Panc1 (cell line): Measurements from ENCODE around the gene PPIL1.

Experiments
- POLR2AphosphoS5 ChIP-seq: IDR thresholded peaks from 2 replicates; pipeline ENCODE4 v1.6.1; 2012; ENCODE audit warnings: mild to moderate bottlenecking, low read depth, low read length, moderate library complexity
- SIN3A ChIP-seq: IDR thresholded peaks from 2 replicates; pipeline ENCODE4 v1.6.1; 2012; ENCODE audit warnings: low read depth, mild to moderate bottlenecking, low read length, moderate library complexity, borderline replicate concordance; ENCODE audit not compliant: insufficient read depth
- TCF7L2 ChIP-seq: IDR thresholded peaks from 2 replicates; pipeline ENCODE4 v1.6.1; 2011; ENCODE audit warnings: mild to moderate bottlenecking, low read depth, low read length, inconsistent platforms
- TF ChIP-seq, protein P1 (sequence below): fragments of 450-650 bp; IDR thresholded peaks from 2 replicates; pipeline ENCODE4 v1.5.1; 2017; ENCODE audit warnings: mild to moderate bottlenecking
- TF ChIP-seq, protein P2 (sequence below), 2 experiments: IDR thresholded peaks; 2 replicates each; pipeline ENCODE4 v1.6.1; 2011 to 2012; ENCODE audit warnings: low read depth in 2 of 2, control low read depth in 1 of 2, low read length in 1 of 2, mild to moderate bottlenecking in 1 of 2, moderate library complexity in 1 of 2; ENCODE audit not compliant: insufficient read depth in 1 of 2

DNA sequence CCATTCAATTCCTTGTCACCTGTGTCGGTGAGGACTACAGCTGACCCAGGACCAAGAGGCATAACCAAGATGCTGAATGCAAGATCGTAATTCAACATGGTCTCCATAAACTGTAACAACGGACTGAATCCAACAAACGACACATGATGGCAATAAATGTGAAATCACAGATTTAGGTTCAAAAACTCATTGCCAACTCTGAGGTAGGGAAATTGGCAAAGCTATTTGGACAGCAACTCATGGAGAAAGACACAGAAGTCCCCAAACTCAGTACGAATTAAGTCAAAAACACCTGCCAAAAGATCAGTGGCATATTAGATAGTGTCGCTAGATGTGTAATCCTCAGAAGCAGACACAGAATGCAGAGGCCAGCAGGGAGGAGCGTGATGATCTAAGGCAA lies 60.4 kb downstream of the PPIL1 start:
- TF ChIP-seq, protein P1, sequence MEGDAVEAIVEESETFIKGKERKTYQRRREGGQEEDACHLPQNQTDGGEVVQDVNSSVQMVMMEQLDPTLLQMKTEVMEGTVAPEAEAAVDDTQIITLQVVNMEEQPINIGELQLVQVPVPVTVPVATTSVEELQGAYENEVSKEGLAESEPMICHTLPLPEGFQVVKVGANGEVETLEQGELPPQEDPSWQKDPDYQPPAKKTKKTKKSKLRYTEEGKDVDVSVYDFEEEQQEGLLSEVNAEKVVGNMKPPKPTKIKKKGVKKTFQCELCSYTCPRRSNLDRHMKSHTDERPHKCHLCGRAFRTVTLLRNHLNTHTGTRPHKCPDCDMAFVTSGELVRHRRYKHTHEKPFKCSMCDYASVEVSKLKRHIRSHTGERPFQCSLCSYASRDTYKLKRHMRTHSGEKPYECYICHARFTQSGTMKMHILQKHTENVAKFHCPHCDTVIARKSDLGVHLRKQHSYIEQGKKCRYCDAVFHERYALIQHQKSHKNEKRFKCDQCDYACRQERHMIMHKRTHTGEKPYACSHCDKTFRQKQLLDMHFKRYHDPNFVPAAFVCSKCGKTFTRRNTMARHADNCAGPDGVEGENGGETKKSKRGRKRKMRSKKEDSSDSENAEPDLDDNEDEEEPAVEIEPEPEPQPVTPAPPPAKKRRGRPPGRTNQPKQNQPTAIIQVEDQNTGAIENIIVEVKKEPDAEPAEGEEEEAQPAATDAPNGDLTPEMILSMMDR, result no peak
- TF ChIP-seq, protein P2, sequence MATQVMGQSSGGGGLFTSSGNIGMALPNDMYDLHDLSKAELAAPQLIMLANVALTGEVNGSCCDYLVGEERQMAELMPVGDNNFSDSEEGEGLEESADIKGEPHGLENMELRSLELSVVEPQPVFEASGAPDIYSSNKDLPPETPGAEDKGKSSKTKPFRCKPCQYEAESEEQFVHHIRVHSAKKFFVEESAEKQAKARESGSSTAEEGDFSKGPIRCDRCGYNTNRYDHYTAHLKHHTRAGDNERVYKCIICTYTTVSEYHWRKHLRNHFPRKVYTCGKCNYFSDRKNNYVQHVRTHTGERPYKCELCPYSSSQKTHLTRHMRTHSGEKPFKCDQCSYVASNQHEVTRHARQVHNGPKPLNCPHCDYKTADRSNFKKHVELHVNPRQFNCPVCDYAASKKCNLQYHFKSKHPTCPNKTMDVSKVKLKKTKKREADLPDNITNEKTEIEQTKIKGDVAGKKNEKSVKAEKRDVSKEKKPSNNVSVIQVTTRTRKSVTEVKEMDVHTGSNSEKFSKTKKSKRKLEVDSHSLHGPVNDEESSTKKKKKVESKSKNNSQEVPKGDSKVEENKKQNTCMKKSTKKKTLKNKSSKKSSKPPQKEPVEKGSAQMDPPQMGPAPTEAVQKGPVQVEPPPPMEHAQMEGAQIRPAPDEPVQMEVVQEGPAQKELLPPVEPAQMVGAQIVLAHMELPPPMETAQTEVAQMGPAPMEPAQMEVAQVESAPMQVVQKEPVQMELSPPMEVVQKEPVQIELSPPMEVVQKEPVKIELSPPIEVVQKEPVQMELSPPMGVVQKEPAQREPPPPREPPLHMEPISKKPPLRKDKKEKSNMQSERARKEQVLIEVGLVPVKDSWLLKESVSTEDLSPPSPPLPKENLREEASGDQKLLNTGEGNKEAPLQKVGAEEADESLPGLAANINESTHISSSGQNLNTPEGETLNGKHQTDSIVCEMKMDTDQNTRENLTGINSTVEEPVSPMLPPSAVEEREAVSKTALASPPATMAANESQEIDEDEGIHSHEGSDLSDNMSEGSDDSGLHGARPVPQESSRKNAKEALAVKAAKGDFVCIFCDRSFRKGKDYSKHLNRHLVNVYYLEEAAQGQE (IDR thresholded peaks at IDR 0.05; ENCODE audit: insufficient read depth in 1 of 2, low read depth in 2 of 2, low read length in 1 of 2), result no peak
- TF ChIP-seq SIN3A (no peak), POLR2AphosphoS5 (no peak), TCF7L2 (no peak)
